Measurements from ENCODE around the gene SPG11. TPM values are rescaled to one million over a fixed set of nuclear protein-coding genes. Genes with fewer than 3 reads are reported as not detected.

The SPG11 gene
- total and polyA plus RNA-seq, 10 of the 15 experiments (the other 5 are each of a cell fraction or from before 2014, with no cell fraction given), result 22.1 to 85.1 (median 47.2) TPM

GRCh38 chr15:44536962-44537734 is 126.3 kb downstream of the SPG11 start, which contains the start of gene EIF3J (continued):
- no peak for TF ChIP-seq E4F1 (IDR thresholded peaks at IDR 0.05; ENCODE audit: borderline replicate concordance, partially characterized antibody)
- peak; percentile 88 for TF ChIP-seq NKRF (conservative IDR thresholded peaks at IDR 0.05)
- TF ChIP-seq SMAD5 (IDR thresholded peaks at IDR 0.05; ENCODE audit: low read depth), result peak; percentile 89
- TF ChIP-seq BMI1 (IDR thresholded peaks at IDR 0.05; ENCODE audit: borderline replicate concordance), result no peak
- peak; percentile 43; the same call in 1 of the 2 replicates for TF ChIP-seq TCF12 (IDR thresholded peaks at IDR 0.05; ENCODE audit: low read depth, low read length)
- peak in 1 of 2 experiments; percentile 17; a peak in 1 of 4 replicates for TF ChIP-seq BHLHE40 (IDR thresholded peaks at IDR 0.05; ENCODE audit: borderline replicate concordance in 1 of 2, low read depth in 2 of 2, low read length in 1 of 2)
- no peak for TF ChIP-seq TARDBP (IDR thresholded peaks at IDR 0.05; ENCODE audit: borderline replicate concordance)
- no peak for TF ChIP-seq CHD4 (IDR thresholded peaks at IDR 0.05)
- no peak for TF ChIP-seq TCF3 (IDR thresholded peaks at IDR 0.05; ENCODE audit: borderline replicate concordance, insufficient read depth, low read depth, low read length)
- TF ChIP-seq CREM (IDR thresholded peaks at IDR 0.05; ENCODE audit: low read depth), result peak; percentile 47; the same call in 1 of the 2 replicates
- no peak for TF ChIP-seq EP300 (IDR thresholded peaks at IDR 0.05; ENCODE audit: borderline replicate concordance in 1 of 2, control insufficient read depth in 1 of 2, low read depth in 2 of 2, low read length in 2 of 2)
- TF ChIP-seq NFXL1 (IDR thresholded peaks at IDR 0.05; ENCODE audit: borderline replicate concordance), result no peak
- 0 out of 2 replicates have a peak, but pooled peaks have one; percentile 55 for TF ChIP-seq ZNF207 (IDR thresholded peaks at IDR 0.05; ENCODE audit: borderline replicate concordance)
- TF ChIP-seq HDAC2 (IDR thresholded peaks at IDR 0.05), result no peak
- TF ChIP-seq SKIL (IDR thresholded peaks at IDR 0.05; ENCODE audit: low read depth, poor library complexity, severe bottlenecking), result no peak
- TF ChIP-seq NR2C2 (IDR thresholded peaks at IDR 0.05; ENCODE audit: borderline replicate concordance, control insufficient read depth, insufficient read length, low read depth), result no peak
- TF ChIP-seq FOS (IDR thresholded peaks at IDR 0.05; ENCODE audit: borderline replicate concordance, extremely low read depth, insufficient read length), result no peak
- TF ChIP-seq HSF1 (IDR thresholded peaks at IDR 0.05; ENCODE audit: low read depth, low read length), result no peak
- no peak for TF ChIP-seq RBBP5 (conservative IDR thresholded peaks at IDR 0.05)
- TF ChIP-seq EGR1 (IDR thresholded peaks at IDR 0.05; ENCODE audit: borderline replicate concordance in 1 of 2, low read depth in 2 of 2, low read length in 2 of 2), result peak; percentile 16 to 77
- TF ChIP-seq SUZ12 (IDR thresholded peaks at IDR 0.05; ENCODE audit: unreplicated experiment), result no peak
